HL-60 (cell line): ENCODE data around the gene TAF4.

Experiments
- DNase-seq, 2 experiments: peaks; one replicate each; pipeline ENCODE4 v3.0.0-alpha.2; 2010 to 2020; ENCODE audit warnings: low read depth in 1 of 2, low spot score in 1 of 2
- H3K27ac ChIP-seq: fragments of 250-450 bp; sonication (Bioruptor Pico); replicated peaks from 2 replicates; pipeline ENCODE4 v1.5.1; 2020; ENCODE audit warnings: mild to moderate bottlenecking, moderate library complexity
- H3K27me3 ChIP-seq: fragments of 250-450 bp; sonication (Bioruptor Pico); 2 replicates; pipeline ENCODE4 v1.5.1; 2021; ENCODE audit warnings: mild to moderate bottlenecking, moderate library complexity; ENCODE audit not compliant: insufficient read depth, poor library complexity, severe bottlenecking
- H3K4me3 ChIP-seq: replicated peaks from 2 replicates; pipeline ENCODE4 v1.5.1; 2011; ENCODE audit warnings: mild to moderate bottlenecking, control low read depth, low read length; ENCODE audit not compliant: insufficient read depth
- CTCF ChIP-seq: IDR thresholded peaks from one replicate; pipeline ENCODE4 v1.5.1; 2011; ENCODE audit warnings: low read length, control low read depth, inconsistent platforms; ENCODE audit not compliant: insufficient read depth
- GABPA ChIP-seq: IDR thresholded peaks from 2 replicates; pipeline ENCODE4 v1.6.1; 2012; ENCODE audit warnings: low read depth
- POLR2AphosphoS5 ChIP-seq: IDR thresholded peaks from 2 replicates; pipeline ENCODE4 v1.6.1; 2012; ENCODE audit warnings: low read depth
- REST ChIP-seq: IDR thresholded peaks from 2 replicates; pipeline ENCODE4 v1.6.1; 2012; ENCODE audit warnings: low read depth; ENCODE audit not compliant: insufficient replicate concordance
- SPI1 ChIP-seq: IDR thresholded peaks from 2 replicates; pipeline ENCODE4 v1.6.1; 2012; ENCODE audit warnings: low read depth, mild to moderate bottlenecking, borderline replicate concordance

The TAF4 gene

GRCh38 chr20:62008643-62009183 lies 57.0 kb downstream of the TAF4 start:
- Histone ChIP-seq H3K4me3 (no peak overlapping the region), H3K27ac (no peak overlapping the region), H3K27me3 (no peaks in the 10 kb centered on the region)
- DNase-seq: no peak
- TF ChIP-seq POLR2AphosphoS5 (no peak), SPI1 (no peak), GABPA (no peak), REST (no peak), CTCF (no peak)

- DNase-seq: no peak
- TF ChIP-seq REST (no peak), GABPA (no peak), CTCF (no peak), SPI1 (no peak), POLR2AphosphoS5 (no peak)
- Histone ChIP-seq H3K27ac (no peak overlapping the region), H3K27me3 (no peaks in the 10 kb centered on the region), H3K4me3 (no peak overlapping the region)
Observed at GRCh38 chr20:62007127-62007647, 58.5 kb downstream of the TAF4 start.

- no peak overlapping the region for H3K4me3 ChIP-seq
- H3K27me3 ChIP-seq: no peaks in the 10 kb centered on the region
- TF ChIP-seq POLR2AphosphoS5 (no peak), SPI1 (no peak), GABPA (no peak), CTCF (no peak), REST (no peak)
- DNase-seq: no peak
- no peak overlapping the region for H3K27ac ChIP-seq
Observed at GRCh38 chr20:62006482-62006881, 59.2 kb downstream of the TAF4 start.
